A549 (cell line): ENCODE measurements around the gene TSC22D2. TPM values are rescaled to one million over a fixed set of nuclear protein-coding genes. Genes with fewer than 3 reads are reported as not detected.
A peak's percentile ranks its signal among the peaks of the same experiment; 100 is the strongest.

Experiments
- ATAC-seq, 2 experiments: fragments of 200-7000 bp in 1 of 2; fragments of >200 bp in 1 of 2; cut with Nextera tagmentation in 1 of 2; cut with Tn5 transposase in 1 of 2; 3 replicates each; pipeline versions ENCODE4 v1.8.0 to v1.9.1; 2018 to 2020; ENCODE audit warnings: mild to moderate bottlenecking in 1 of 2, moderate library complexity in 1 of 2
- CTCF ChIA-PET: fragments of 300-600 bp; sonication (Branson Sonifier 250); formaldehyde crosslinking; extraction: SDS; loops from one replicate; lab custom pipeline; 2021; ENCODE audit warnings: antibody characterized with exemption, inconsistent platforms; lab: Yijun Ruan, JAX
- POLR2A ChIA-PET: fragments of 350-600 bp; formaldehyde crosslinking; extraction: SDS; loops from one replicate; lab custom pipeline; 2021; ENCODE audit warnings: antibody characterized with exemption, inconsistent platforms; lab: Yijun Ruan, JAX
- DNase-seq, 2 experiments: peaks; one replicate each; pipeline versions ENCODE4 v3.0.0 to v3.0.0-alpha.2; 2011 to 2016; ENCODE audit warnings: low read depth in 1 of 2, low spot score in 1 of 2
- FAIRE-seq: peaks from 2 replicates; lab custom pipeline; 2011; peaks lifted over from hg19 to GRCh38; lab: Jason Lieb, UNC
- H3K27ac ChIP-seq, 2 experiments: fragments of >200 bp; sonication (Bioruptor Twin); formaldehyde crosslinking; 3 replicates each; pipeline ENCODE4 v1.5.1; 2016 to 2017
- H3K4me1 ChIP-seq: fragments of >200 bp; sonication (Bioruptor Twin); formaldehyde crosslinking; 3 replicates; pipeline ENCODE4 v1.6.1; 2016
- H3K4me2 ChIP-seq: fragments of >200 bp; sonication (Bioruptor Twin); formaldehyde crosslinking; 3 replicates; pipeline ENCODE4 v1.6.1; 2016
- H3K4me3 ChIP-seq: fragments of >200 bp; sonication (Bioruptor Twin); formaldehyde crosslinking; 3 replicates; pipeline ENCODE4 v1.5.1; 2016
- H3K9me3 ChIP-seq: fragments of >200 bp; sonication (Bioruptor Twin); formaldehyde crosslinking; 3 replicates; pipeline ENCODE4 v1.6.1; 2016
- BHLHE40 ChIP-seq: IDR thresholded peaks from 2 replicates; pipeline ENCODE4 v1.6.1; 2012; ENCODE audit warnings: low read depth, low read length, inconsistent platforms
- CBX2 ChIP-seq: fragments of 200-600 bp; sonication (generic); IDR thresholded peaks from 2 replicates; pipeline ENCODE4 v1.6.1; 2016; ENCODE audit warnings: low read depth, mild to moderate bottlenecking, borderline replicate concordance
- CBX8 ChIP-seq: fragments of 200-600 bp; sonication (generic); IDR thresholded peaks from 2 replicates; pipeline ENCODE4 v1.6.1; 2016
- CEBPB ChIP-seq, 2 experiments: fragments of >200 bp in 1 of 2; sonication (Bioruptor Twin) in 1 of 2; formaldehyde crosslinking in 1 of 2; IDR thresholded peaks; 2 replicates each; pipeline ENCODE4 v1.6.1; 2012 to 2016
- CTCF ChIP-seq: fragments of >200 bp; sonication (Bioruptor Twin); formaldehyde crosslinking; IDR thresholded peaks from 3 replicates; pipeline ENCODE4 v1.5.1; 2016
- EHF ChIP-seq: fragments of 250-450 bp; sonication (Bioruptor Pico); IDR thresholded peaks from 2 replicates; pipeline ENCODE4 v1.5.0; 2020; ENCODE audit warnings: mild to moderate bottlenecking
- ELK1 ChIP-seq: fragments of 150-350 bp; IDR thresholded peaks from 2 replicates; pipeline ENCODE4 v1.6.1; 2014; ENCODE audit warnings: low read depth, mild to moderate bottlenecking, low read length
- EP300 ChIP-seq, 2 experiments: fragments of >200 bp; sonication (Bioruptor Twin); formaldehyde crosslinking; IDR thresholded peaks; 2 replicates in 1 of 2; 3 replicates in 1 of 2; pipeline ENCODE4 v1.6.1; 2016 to 2017
- FOSL2 ChIP-seq, 2 experiments: fragments of 450-650 bp in 1 of 2; fragments of >200 bp in 1 of 2; sonication (Bioruptor Twin) in 1 of 2; formaldehyde crosslinking; IDR thresholded peaks; 2 replicates each; pipeline versions ENCODE4 v1.5.0 to v1.6.1; 2016 to 2020; ENCODE audit warnings: mild to moderate bottlenecking in 1 of 2, moderate library complexity in 1 of 2
- GATA3 ChIP-seq: IDR thresholded peaks from 2 replicates; pipeline ENCODE4 v1.6.1; 2012; ENCODE audit warnings: borderline replicate concordance
- HDAC2 ChIP-seq: fragments of 200-600 bp; sonication (generic); IDR thresholded peaks from 2 replicates; pipeline ENCODE4 v1.6.1; 2016
- HOXB13 ChIP-seq: fragments of 250-450 bp; sonication (Bioruptor Pico); IDR thresholded peaks from 2 replicates; pipeline ENCODE4 v1.5.0; 2020; ENCODE audit warnings: low read depth, mild to moderate bottlenecking, moderate library complexity
- KDM1A ChIP-seq: fragments of 200-600 bp; sonication (generic); IDR thresholded peaks from 2 replicates; pipeline ENCODE4 v1.6.1; 2016; ENCODE audit warnings: low read depth, mild to moderate bottlenecking
- POLR2A ChIP-seq: IDR thresholded peaks from 2 replicates; pipeline ENCODE4 v1.6.1; 2012; ENCODE audit warnings: mild to moderate bottlenecking, low read length
- POLR2AphosphoS2 ChIP-seq: conservative IDR thresholded peaks from 2 replicates; pipeline ENCODE4 v1.6.1; 2012; ENCODE audit warnings: low read length, improper control_type of control experiment, inconsistent platforms
- RAD21 ChIP-seq, 2 experiments: fragments of >200 bp in 1 of 2; sonication (Bioruptor Twin) in 1 of 2; formaldehyde crosslinking in 1 of 2; IDR thresholded peaks in 1 of 2; conservative IDR thresholded peaks in 1 of 2; 2 replicates in 1 of 2; 3 replicates in 1 of 2; pipeline ENCODE4 v1.6.1; 2012 to 2018; ENCODE audit warnings: inconsistent platforms in 1 of 2
- WGBS: methylation state at CpG from one replicate; pipeline ENCODE4 v1.1.6; 2017; ENCODE audit errors: missing lambda C conversion rate; 5-methylcytosine and 5-hydroxymethylcytosine counted together
- polyA plus RNA-seq, 4 experiments: library from polyadenylated mRNA; depleted of rRNA in 3 of 4; stranded (reverse); fragments of >200 nt; fragmentation: RNase III in 1 of 4; extraction: RNeasy Plus Mini Kit Qiagen cat#74134 plus additional on column Dnase treatment in 1 of 4; gene quantifications; 2 replicates in 3 of 4; 3 replicates in 1 of 4; pipeline ENCODE4 v1.2.3, GENCODE V29; 2011 to 2017
- TF ChIP-seq, protein P1 (sequence below): fragments of >200 bp; sonication (Bioruptor Twin); formaldehyde crosslinking; IDR thresholded peaks from 3 replicates; pipeline ENCODE4 v1.6.1; 2016
- TF ChIP-seq, protein P2 (sequence below): IDR thresholded peaks from 2 replicates; pipeline ENCODE4 v1.6.1; 2012
- TF ChIP-seq, protein P3 (sequence below): fragments of >200 bp; sonication (Bioruptor Twin); formaldehyde crosslinking; IDR thresholded peaks from 2 replicates; pipeline ENCODE4 v1.6.1; 2016

The TSC22D2 gene
- polyA plus RNA-seq, 2 of the 4 experiments (the other 2 are of a cell fraction), result 8.8 to 13.9 TPM

DNA sequence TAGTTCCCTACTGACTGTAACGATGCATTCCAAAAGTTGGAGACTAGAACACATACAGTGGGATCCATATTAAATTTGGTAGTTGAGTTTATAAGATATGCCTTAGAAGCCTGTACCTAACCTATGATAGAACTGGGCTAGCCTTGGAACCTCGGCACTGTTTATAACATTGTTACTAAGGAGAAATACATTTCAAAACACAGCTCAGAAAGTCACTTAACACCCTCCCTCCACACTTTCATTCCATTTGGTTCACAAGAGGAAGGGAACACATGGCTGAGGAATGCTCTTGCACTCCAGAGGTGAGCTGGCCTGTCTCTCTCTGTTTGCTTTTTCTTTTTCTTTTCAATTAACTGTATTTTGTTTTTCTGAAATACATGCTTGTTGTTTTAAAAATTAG is 48.7 kb upstream of the TSC22D2 start:
- CTCF ChIA-PET, result interaction anchor here (0.8 kb wide), 1 partner anchor 10 kb away, joined by 3 read pairs; no protein-coding TSS in a partner anchor
- H3K4me3 ChIP-seq, result no peak overlapping the region
- TF ChIP-seq GATA3 (no peak), HOXB13 (CRISPR knock-in tag) (no peak), ELK1 (no peak), CEBPB (IDR thresholded peaks at IDR 0.05) (no peak)
- TF ChIP-seq, protein P1, sequence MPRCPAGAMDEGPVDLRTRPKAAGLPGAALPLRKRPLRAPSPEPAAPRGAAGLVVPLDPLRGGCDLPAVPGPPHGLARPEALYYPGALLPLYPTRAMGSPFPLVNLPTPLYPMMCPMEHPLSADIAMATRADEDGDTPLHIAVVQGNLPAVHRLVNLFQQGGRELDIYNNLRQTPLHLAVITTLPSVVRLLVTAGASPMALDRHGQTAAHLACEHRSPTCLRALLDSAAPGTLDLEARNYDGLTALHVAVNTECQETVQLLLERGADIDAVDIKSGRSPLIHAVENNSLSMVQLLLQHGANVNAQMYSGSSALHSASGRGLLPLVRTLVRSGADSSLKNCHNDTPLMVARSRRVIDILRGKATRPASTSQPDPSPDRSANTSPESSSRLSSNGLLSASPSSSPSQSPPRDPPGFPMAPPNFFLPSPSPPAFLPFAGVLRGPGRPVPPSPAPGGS, result no peak
- TF ChIP-seq, protein P2, sequence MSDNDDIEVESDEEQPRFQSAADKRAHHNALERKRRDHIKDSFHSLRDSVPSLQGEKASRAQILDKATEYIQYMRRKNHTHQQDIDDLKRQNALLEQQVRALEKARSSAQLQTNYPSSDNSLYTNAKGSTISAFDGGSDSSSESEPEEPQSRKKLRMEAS, result no peak
- H3K4me1 ChIP-seq, result no peaks in the 10 kb centered on the region
- H3K4me2 ChIP-seq, result no peak overlapping the region
- 85% methylated on average over 2 of the region's 2 CpGs for WGBS
- DNase-seq, result no peak
- H3K27ac ChIP-seq, result no peak overlapping the region
- POLR2A ChIA-PET, result no interaction called here
- no peak for FAIRE-seq
- no peaks in the 10 kb centered on the region for H3K9me3 ChIP-seq
- ATAC-seq, result peak in 1 of 2 experiments; percentile 38; a peak in 2 of 6 replicates

- Histone ChIP-seq H3K4me2 (no peak overlapping the region), H3K4me1 (peaks cover 10% of the 10 kb centered on the region), H3K27ac (no peak overlapping the region), H3K9me3 (no peaks in the 10 kb centered on the region), H3K4me3 (no peak overlapping the region)
- POLR2A ChIA-PET, result no interaction called here
- TF ChIP-seq KDM1A, result no peak
- TF ChIP-seq HDAC2, result no peak
- TF ChIP-seq, protein P3, sequence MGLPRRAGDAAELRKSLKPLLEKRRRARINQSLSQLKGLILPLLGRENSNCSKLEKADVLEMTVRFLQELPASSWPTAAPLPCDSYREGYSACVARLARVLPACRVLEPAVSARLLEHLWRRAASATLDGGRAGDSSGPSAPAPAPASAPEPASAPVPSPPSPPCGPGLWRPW, result no peak
- TF ChIP-seq CTCF, result no peak
- no peak for TF ChIP-seq FOSL2 (IDR thresholded peaks at IDR 0.05)
- no peak for TF ChIP-seq FOSL2 (CRISPR knock-in tag; IDR thresholded peaks at IDR 0.05)
- no peak for TF ChIP-seq RAD21 (conservative IDR thresholded peaks at IDR 0.05 in 1 of 2, IDR thresholded peaks at IDR 0.05 in 1 of 2)
- no peak for TF ChIP-seq POLR2AphosphoS2
- no peak for TF ChIP-seq POLR2A
- TF ChIP-seq EP300 (IDR thresholded peaks at IDR 0.05), result no peak
- TF ChIP-seq CBX2, result no peak
- TF ChIP-seq ELK1, result no peak
- no peak for TF ChIP-seq EHF
- no peak for TF ChIP-seq BHLHE40
- TF ChIP-seq CBX8, result no peak
- ATAC-seq (no peak), DNase-seq (no peak), FAIRE-seq (no peak)
- CTCF ChIA-PET, result interaction anchor here (1.0 to 1.3 kb wide), 2 partner anchors 75 to 134 kb away, joined by 3 to 5 read pairs; no protein-coding TSS in a partner anchor
- 97% methylated on average over 3 of the region's 3 CpGs for WGBS
Observed at GRCh38 chr3:150360966-150361365, 47.1 kb upstream of the TSC22D2 start.
